Measurements from ENCODE around the gene RIOX2. TPM values are rescaled to one million over a fixed set of nuclear protein-coding genes. Genes with fewer than 3 reads are reported as not detected.

Gene RIOX2
- total RNA-seq, 4 donors from 2014 or later: 28.1 to 44.0 (median 30.6) TPM

- TF ChIP-seq, protein P1, sequence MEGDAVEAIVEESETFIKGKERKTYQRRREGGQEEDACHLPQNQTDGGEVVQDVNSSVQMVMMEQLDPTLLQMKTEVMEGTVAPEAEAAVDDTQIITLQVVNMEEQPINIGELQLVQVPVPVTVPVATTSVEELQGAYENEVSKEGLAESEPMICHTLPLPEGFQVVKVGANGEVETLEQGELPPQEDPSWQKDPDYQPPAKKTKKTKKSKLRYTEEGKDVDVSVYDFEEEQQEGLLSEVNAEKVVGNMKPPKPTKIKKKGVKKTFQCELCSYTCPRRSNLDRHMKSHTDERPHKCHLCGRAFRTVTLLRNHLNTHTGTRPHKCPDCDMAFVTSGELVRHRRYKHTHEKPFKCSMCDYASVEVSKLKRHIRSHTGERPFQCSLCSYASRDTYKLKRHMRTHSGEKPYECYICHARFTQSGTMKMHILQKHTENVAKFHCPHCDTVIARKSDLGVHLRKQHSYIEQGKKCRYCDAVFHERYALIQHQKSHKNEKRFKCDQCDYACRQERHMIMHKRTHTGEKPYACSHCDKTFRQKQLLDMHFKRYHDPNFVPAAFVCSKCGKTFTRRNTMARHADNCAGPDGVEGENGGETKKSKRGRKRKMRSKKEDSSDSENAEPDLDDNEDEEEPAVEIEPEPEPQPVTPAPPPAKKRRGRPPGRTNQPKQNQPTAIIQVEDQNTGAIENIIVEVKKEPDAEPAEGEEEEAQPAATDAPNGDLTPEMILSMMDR (IDR thresholded peaks at IDR 0.05; ENCODE audit: low read depth): no peak
Observed at GRCh38 chr3:98010194-98010882, 38.1 kb upstream of the RIOX2 start.

- TF ChIP-seq, protein P1 (IDR thresholded peaks at IDR 0.05; ENCODE audit: low read depth): no peak
Observed at GRCh38 chr3:98008855-98009254, 36.6 kb upstream of the RIOX2 start.

DNA sequence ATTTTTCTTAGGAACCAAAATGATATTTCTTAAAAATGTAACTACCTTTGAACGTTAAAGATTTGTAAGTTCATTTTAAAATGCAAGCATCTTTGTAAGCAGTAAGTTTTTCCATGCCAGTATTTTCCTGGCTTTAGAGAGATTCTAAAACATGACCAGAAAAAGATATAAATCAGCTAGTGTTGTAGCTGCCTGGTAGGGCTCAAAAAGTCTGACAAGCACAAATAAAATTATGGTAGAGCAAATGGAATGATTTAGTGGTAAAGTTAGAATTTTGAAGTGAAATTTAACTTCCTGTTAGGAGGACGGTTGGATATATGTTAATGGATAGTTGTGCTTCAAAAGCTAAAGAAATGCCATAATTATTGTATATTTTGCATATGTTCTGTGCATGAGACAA, 33.2 kb upstream of the RIOX2 start:
- TF ChIP-seq, protein P1 (IDR thresholded peaks at IDR 0.05; ENCODE audit: low read depth): no peak

- TF ChIP-seq, protein P1 (IDR thresholded peaks at IDR 0.05; ENCODE audit: low read depth): no peak
Observed at GRCh38 chr3:98004721-98005120, 32.5 kb upstream of the RIOX2 start.

GRCh38 chr3:98003306-98003969, 31.2 kb upstream of the RIOX2 start:
- TF ChIP-seq, protein P1 (IDR thresholded peaks at IDR 0.05; ENCODE audit: low read depth): no peak

GRCh38 chr3:98002717-98003116, 30.5 kb upstream of the RIOX2 start:
- TF ChIP-seq, protein P1 (IDR thresholded peaks at IDR 0.05; ENCODE audit: low read depth): no peak

GRCh38 chr3:97999994-98000393, 27.8 kb upstream of the RIOX2 start:
- TF ChIP-seq, protein P1 (IDR thresholded peaks at IDR 0.05; ENCODE audit: low read depth): no peak

All from subcutaneous adipose tissue (tissue), 4 donors.